Bronchial epithelial cell (primary cell): ENCODE data around the gene STOM. TPM values are rescaled to one million over a fixed set of nuclear protein-coding genes. Genes with fewer than 3 reads are reported as not detected.
A peak's percentile ranks its signal among the peaks of the same experiment; 100 is the strongest.

Source experiments
- DNase-seq: peaks from one replicate; pipeline ENCODE4 v3.0.0-alpha.2; 2010; ENCODE audit warnings: low read depth
- FAIRE-seq: peaks from 2 replicates; lab custom pipeline; 2011; peaks lifted over from hg19 to GRCh38; lab: Jason Lieb, UNC
- H3K27me3 ChIP-seq: 2 replicates; pipeline ENCODE4 v1.5.1; 2011; ENCODE audit warnings: low read length; ENCODE audit not compliant: control insufficient read depth, insufficient read depth
- H3K36me3 ChIP-seq: 2 replicates; pipeline ENCODE4 v1.5.1; 2011; ENCODE audit warnings: low read length; ENCODE audit not compliant: control insufficient read depth, insufficient read depth
- H3K4me3 ChIP-seq: 2 replicates; pipeline ENCODE4 v1.5.1; 2011; ENCODE audit warnings: mild to moderate bottlenecking, low read depth, low read length, control low read depth
- total RNA-seq: library from RNA; depleted of rRNA; stranded (reverse); fragments of >200 nt; gene quantifications from 2 replicates; pipeline ENCODE4 v1.2.1, GENCODE V29; 2014
- TF ChIP-seq, protein P1 (sequence below): IDR thresholded peaks from 2 replicates; pipeline ENCODE4 v1.5.1; 2011; ENCODE audit warnings: mild to moderate bottlenecking, moderate library complexity, low read length, control low read depth, inconsistent platforms; ENCODE audit not compliant: insufficient read depth, severe bottlenecking

STOM gene
- total RNA-seq, 1 donor from 2014 or later, result 356 TPM

GRCh38 chr9:121322037-121322736 lies 47.9 kb downstream of the STOM start:
- TF ChIP-seq, protein P1, sequence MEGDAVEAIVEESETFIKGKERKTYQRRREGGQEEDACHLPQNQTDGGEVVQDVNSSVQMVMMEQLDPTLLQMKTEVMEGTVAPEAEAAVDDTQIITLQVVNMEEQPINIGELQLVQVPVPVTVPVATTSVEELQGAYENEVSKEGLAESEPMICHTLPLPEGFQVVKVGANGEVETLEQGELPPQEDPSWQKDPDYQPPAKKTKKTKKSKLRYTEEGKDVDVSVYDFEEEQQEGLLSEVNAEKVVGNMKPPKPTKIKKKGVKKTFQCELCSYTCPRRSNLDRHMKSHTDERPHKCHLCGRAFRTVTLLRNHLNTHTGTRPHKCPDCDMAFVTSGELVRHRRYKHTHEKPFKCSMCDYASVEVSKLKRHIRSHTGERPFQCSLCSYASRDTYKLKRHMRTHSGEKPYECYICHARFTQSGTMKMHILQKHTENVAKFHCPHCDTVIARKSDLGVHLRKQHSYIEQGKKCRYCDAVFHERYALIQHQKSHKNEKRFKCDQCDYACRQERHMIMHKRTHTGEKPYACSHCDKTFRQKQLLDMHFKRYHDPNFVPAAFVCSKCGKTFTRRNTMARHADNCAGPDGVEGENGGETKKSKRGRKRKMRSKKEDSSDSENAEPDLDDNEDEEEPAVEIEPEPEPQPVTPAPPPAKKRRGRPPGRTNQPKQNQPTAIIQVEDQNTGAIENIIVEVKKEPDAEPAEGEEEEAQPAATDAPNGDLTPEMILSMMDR, result no peak
- Histone ChIP-seq H3K4me3 (no peak overlapping the region), H3K36me3 (peaks cover 24% of the 10 kb centered on the region), H3K27me3 (no peaks in the 10 kb centered on the region)
- FAIRE-seq, result no peak
- DNase-seq, result peak; percentile 100

- TF ChIP-seq, protein P1, result no peak
- H3K36me3 ChIP-seq, result peaks cover 29% of the 10 kb centered on the region
- FAIRE-seq (no peak), DNase-seq (no peak)
- H3K27me3 ChIP-seq, result no peaks in the 10 kb centered on the region
- H3K4me3 ChIP-seq, result no peak overlapping the region
Observed at GRCh38 chr9:121321016-121321503, 49.0 kb downstream of the STOM start.

DNA sequence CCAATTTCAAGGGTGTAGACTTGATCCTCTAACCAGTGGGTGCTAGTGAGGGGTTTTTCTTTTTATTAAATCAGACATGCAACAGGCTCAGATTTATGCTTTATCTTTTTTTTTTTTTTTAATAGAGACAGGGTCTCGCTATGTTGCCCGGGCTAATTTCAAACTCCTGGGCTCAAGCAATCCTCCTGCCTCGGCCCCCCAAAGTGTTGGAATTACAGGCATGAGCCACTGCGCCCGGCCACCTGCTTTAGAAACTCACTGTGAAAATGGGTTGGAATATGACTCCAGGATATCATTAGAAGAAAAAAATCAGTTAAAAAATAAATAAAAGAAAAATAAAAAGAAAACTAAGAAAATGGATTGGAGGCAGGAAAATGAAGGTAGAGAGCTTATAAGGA lies 50.7 kb downstream of the STOM start:
- FAIRE-seq (no peak), DNase-seq (no peak)
- Histone ChIP-seq H3K27me3 (no peaks in the 10 kb centered on the region), H3K36me3 (peaks cover 22% of the 10 kb centered on the region), H3K4me3 (no peak overlapping the region)
- TF ChIP-seq, protein P1, result no peak

DNA sequence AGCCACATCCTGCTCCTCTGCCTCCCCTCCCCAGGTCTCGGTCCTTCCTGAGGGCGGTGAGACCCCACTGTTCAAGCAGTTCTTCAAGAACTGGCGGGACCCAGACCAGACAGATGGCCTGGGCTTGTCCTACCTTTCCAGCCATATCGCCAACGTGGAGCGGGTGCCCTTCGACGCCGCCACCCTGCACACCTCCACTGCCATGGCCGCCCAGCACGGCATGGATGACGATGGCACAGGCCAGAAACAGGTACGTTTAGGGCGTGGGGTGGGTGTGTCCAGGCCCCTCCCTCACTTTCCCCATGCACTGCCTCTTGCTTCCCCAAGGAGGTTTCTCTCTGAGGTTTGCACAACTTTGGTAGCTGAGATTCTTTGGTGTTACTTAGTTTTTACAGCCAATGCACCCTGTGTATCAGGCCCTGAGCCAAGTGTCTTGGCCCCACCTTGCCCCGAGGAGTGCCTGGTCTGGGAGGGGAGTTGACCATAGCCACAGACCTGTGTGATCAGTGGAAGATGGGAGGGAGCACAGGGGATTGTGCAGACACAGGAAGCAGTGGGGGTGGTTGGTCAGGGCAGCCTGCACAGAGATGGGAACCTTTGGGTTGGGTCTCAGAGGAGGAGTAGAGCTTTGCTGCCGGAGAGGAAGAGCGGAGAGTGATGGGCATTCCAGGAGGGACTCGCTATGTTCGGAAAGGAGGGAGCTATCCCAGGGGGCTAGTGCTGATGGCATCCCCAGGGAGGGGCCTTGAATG lies 51.2 kb downstream of the STOM start:
- FAIRE-seq (no peak), DNase-seq (no peak)
- Histone ChIP-seq H3K27me3 (no peaks in the 10 kb centered on the region), H3K4me3 (no peak overlapping the region), H3K36me3 (peaks cover 20% of the 10 kb centered on the region)
- TF ChIP-seq, protein P1, result no peak

GRCh38 chr9:121317737-121318630 lies 52.1 kb downstream of the STOM start:
- DNase-seq (no peak), FAIRE-seq (no peak)
- H3K36me3 ChIP-seq, result peaks cover 26% of the 10 kb centered on the region

More at GRCh38 chr9:121317737-121318630, 52.1 kb downstream of the STOM start:
- TF ChIP-seq, protein P1, result no peak
- Histone ChIP-seq H3K27me3 (no peaks in the 10 kb centered on the region), H3K4me3 (no peak overlapping the region)
